NCI-H345 treated with DMSO at 0.1 percent for 48 hours (cell line): ENCODE data around the gene AGPAT4.

ENCODE experiments used
- DNase-seq: peaks from one replicate; lab custom pipeline; 2025; ENCODE audit not compliant: unreplicated experiment; lab: John Stamatoyannopoulos, UW

Gene AGPAT4

GRCh38 chr6:161257793-161258457 is 15.9 kb downstream of the AGPAT4 start:
- no peak for DNase-seq

DNA sequence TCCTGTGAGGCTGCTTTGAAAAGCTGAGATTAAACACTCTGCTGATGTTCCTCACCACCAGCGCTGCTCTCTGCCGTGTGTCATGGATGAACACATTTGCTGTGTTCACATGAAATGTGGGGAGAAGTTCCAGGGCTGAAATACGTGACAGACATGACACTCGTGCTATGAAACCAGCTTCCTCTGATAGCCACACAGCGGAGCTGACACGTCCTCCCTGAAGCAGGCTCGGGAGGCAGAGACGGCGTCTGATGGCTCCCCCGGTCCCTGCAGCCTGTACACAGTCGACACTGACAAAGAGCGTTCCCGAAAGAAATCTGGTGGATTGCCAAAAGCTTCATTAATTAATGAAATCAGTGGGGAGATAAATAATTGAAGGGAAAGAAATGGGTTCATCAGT is 17.5 kb downstream of the AGPAT4 start:
- DNase-seq, result no peak

DNA sequence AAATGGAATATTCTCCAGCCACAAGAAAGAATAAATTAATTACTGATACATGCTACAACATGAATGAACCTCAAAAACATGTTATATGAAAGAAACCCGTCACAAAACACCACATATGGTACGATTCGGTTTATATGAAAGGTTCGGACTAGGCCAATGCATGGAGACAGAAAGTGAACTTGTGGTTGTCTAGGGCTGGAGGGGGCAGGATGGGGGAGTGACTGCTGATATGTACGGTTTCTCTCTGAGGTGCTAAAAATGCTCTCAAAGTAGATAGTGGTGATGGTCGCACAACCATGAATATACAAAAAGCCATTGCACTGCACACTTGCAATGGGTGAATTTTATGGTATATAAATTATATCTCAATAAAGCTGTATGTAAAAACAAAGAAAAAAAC is 18.3 kb downstream of the AGPAT4 start:
- DNase-seq, result no peak

DNA sequence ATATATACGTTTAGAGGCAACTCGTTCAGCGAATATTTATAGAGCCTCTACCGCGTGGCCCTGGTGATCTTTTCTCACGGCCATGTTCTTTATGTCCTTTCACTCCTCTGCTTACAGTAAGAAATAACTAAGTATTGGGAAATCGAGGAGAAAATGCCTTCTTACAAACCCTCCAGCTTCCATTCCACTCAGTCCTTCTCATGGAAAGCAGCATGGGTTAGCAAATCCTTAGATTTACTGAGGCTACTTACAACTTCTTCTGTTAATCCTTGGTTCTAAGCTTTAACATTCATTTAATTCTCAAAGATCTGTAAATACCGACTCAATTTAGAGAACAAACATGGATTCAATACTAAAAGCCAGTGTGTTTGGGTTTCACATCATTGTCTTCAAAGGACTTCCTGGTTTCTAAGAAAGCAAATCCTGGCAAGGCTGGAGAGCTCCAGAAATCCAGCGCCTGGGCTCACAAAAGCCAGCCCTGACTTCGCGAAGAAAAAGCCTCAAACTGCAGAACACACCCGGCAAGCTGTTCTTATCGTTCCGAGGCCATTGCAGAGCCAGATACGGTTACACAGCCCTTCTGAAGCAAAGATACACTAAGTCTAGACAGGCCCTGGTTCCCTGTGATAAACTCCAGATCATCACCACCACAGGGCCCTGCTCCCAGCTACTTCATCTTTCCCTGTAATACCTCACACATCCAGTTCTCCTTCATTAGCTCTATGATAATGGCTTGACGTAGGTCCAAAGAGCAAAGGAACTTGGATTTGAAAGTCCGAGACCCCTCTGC is 19.2 kb downstream of the AGPAT4 start:
- no peak for DNase-seq

GRCh38 chr6:161254126-161254463 is 19.8 kb downstream of the AGPAT4 start:
- no peak for DNase-seq

DNA sequence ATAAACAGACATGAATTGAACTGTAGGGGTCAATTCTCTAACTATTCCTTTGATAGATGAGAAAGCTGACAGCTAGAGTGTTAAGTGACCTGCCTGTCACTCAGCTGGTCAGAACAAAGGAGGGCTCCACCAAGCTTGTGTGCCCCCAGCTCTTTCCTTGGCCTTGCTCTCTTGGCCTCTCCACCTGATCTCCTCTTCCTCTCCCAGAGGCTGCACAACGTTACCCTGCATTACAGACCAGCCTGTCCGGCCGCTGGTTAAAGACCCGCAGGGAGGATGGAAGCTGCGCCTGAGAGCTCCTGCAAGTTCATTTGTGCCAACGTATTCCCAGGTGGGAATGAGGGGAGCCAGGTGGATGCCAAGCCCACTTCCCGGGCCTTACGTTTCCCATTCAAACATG is 22.5 kb downstream of the AGPAT4 start:
- DNase-seq, result no peak

GRCh38 chr6:161249327-161249726 is 24.5 kb downstream of the AGPAT4 start:
- DNase-seq, result no peak

DNA sequence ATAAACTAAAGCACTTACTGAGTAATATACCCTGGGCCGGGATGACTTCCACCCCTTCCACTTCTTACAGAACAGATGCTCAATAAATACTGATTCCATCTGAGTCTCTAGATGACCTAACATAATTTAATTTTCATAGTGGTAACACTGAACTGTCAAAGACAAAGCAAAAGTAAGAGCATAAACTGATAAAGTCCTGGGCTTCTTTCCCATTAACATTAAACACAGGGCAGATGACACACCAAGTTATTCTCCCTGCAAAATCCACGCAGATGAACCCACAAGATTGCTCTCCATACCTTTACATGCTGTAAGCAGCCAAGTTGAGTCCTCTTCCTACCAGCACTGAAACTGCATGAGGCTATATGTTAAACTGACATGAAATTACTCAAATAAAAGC is 27.1 kb downstream of the AGPAT4 start:
- no peak for DNase-seq

- no peak for DNase-seq
Measured at GRCh38 chr6:161245363-161245762, 28.5 kb downstream of the AGPAT4 start.

DNA sequence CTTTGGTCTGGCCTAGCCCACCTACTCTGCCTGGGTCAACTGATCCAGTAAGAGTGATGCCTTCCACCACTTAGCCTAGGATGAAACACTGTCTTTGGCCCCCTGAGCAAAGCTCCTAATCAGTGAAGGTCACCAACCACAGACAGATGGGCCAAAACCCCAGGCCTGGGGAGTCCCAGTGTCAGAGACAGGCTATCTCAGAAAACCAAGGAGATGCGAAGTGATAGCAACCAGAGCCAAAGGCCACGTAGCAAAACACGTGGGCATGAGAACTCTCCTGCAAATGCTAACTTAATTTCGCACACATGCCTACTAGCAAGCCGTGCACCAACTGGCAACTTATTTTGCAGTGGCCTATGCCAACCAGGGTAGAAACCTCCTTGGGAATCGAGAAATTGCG is 29.1 kb downstream of the AGPAT4 start:
- no peak for DNase-seq

GRCh38 chr6:161242779-161243693 is 30.8 kb downstream of the AGPAT4 start:
- no peak for DNase-seq

- DNase-seq, result no peak
Measured at GRCh38 chr6:161242113-161242512, 31.7 kb downstream of the AGPAT4 start.

GRCh38 chr6:161239001-161239400 is 34.9 kb downstream of the AGPAT4 start:
- DNase-seq, result no peak

- DNase-seq, result no peak
Measured at GRCh38 chr6:161238500-161238899, 35.4 kb downstream of the AGPAT4 start.

DNA sequence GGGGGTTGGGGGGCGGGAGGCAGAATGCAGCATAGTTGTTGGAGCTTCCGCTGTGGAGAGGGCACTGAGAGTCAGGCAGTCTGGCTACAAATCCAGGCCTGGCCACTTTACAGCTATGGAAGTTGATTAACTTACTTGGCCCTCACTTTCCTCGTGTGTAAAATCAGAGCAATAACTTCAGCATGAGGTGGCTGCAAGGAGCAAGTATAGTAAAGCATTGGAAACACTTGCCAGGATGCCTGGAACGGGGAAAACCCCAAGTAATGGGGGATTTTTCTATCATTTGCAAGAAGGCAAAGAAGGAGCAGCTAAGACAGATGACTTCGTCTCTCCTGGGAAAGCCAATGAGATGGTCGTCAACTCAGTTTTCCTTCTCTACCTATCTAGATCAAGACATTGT is 35.8 kb downstream of the AGPAT4 start:
- no peak for DNase-seq

DNA sequence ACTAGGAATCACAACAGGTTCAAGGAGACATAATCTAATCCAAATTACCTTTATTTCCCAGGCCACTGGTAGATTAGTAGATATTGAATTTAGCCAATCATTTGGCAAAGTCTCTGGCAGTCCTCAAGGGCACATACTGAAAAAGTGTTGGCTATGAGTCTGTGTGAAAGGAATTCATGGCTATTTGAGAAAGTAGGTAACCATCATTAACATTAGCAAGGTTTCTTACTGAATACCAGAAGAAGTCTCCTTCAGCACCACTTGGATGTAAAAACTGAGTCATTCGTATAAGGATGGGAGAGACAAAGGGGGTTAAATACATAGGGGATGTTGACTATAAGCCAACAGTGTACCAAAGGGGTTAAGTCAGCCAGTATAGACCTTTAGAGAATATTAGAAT is 36.7 kb downstream of the AGPAT4 start:
- no peak for DNase-seq

DNA sequence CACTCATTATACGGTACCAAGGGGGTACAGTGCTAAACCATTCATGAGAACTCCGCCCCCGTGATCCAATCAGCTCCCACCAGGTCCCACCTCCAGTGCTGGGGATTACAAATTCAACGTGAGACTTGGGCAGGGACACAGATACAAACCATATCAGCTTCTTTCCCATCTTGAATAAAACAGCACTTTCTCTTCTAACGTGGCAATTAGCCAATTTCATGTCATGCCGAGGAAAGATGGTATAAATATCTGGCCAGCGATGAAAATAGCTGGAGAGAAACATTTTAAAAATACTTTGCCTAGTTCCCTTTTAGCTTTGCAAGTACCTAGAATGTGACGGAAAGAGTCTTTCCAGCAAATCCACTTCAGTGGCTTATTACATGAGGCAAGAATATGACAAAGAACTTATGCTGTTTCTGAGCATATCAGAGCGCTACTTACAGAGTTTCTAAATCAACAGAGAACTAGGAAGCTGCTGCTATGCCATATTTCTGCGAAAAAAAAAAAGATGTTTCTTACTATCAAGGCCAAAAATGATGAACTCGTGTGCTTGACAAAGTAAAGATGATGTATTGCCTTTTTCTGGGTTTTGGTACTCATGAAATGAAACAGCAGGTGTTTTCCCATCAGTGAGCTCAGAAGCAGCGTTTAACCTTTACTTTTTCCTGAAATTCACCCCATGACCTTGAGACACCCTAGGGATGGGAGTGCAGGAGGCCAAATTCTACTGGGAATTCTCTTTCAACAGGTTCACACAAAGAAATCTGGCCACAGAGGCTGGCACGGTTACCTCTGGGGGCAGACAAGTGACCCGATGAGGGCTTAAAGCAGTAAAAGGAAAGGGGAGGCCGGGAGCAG is 37.9 kb downstream of the AGPAT4 start:
- DNase-seq, result no peak

- no peak for DNase-seq
Measured at GRCh38 chr6:161233986-161234661, 39.7 kb downstream of the AGPAT4 start.

- no peak for DNase-seq
Measured at GRCh38 chr6:161232467-161232866, 41.4 kb downstream of the AGPAT4 start.

DNA sequence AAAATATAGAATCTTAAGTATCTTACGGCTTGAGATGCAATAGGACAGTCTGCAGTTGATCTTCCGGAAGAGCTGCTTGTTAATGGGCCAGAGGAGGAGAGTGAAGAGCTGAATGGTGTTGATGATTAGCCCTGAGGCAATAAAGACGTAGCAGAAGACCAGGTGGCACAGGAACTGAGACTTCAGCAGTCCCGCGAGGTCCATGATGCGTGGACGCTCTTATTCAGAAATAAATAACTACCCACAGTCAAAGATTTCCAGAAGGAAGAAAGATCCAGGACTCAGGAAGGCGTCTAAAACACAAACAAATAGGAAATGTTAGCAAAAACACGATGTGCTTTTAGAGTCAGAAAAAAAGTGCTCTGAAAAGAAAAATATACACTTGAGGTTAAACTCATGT is 41.9 kb downstream of the AGPAT4 start:
- no peak for DNase-seq
